PFSK-1 (cell line): ENCODE measurements around the gene WDR72.

Experiments
- FOXP2 ChIP-seq: optimal IDR thresholded peaks from 2 replicates; pipeline ENCODE3; 2011; ENCODE audit warnings: borderline replicate concordance, control low read depth, inconsistent platforms; ENCODE audit not compliant: insufficient read depth; ENCODE audit errors: extremely low read length, extremely low read depth
- POLR2AphosphoS5 ChIP-seq: IDR thresholded peaks from 2 replicates; pipeline ENCODE4 v1.6.1; 2012; ENCODE audit warnings: low read depth, mild to moderate bottlenecking, control low read depth, low read length, moderate library complexity
- SIN3A ChIP-seq: IDR thresholded peaks from 2 replicates; pipeline ENCODE4 v1.6.1; 2012; ENCODE audit warnings: mild to moderate bottlenecking, low read length, moderate library complexity, borderline replicate concordance; ENCODE audit not compliant: insufficient read depth
- TAF1 ChIP-seq: IDR thresholded peaks from 2 replicates; pipeline ENCODE4 v1.6.1; 2012; ENCODE audit warnings: low read length, control low read depth, borderline replicate concordance; ENCODE audit not compliant: insufficient read depth
- TF ChIP-seq, protein P1 (sequence below), 2 experiments: IDR thresholded peaks; 2 replicates each; pipeline versions ENCODE4 v1.6.1 to v1.8.0; 2011 to 2012; ENCODE audit warnings: low read depth in 2 of 2, low read length in 2 of 2, control low read depth in 1 of 2, inconsistent platforms in 1 of 2, mild to moderate bottlenecking in 1 of 2, moderate library complexity in 1 of 2; ENCODE audit not compliant: insufficient read depth in 1 of 2

The WDR72 gene

DNA sequence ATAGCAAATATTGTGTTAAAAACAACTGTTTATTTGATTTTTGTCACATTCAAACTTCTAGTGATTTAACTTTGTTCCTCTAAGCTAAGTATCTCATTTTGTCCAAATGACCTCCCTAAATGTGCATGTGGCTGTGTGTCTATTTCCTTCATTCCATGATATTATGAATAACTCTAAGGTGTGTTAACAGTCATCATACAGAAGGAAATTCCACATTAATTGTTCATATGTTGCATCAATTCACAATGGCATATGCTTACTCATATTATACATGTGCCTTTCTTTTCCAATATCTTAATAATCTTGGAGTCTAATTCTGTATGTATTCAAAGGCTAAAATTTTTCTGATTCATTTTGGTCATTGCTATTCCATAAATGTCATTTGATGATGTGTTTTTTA is 186.4 kb downstream of the WDR72 start:
- no peak for TF ChIP-seq SIN3A
- TF ChIP-seq, protein P1, sequence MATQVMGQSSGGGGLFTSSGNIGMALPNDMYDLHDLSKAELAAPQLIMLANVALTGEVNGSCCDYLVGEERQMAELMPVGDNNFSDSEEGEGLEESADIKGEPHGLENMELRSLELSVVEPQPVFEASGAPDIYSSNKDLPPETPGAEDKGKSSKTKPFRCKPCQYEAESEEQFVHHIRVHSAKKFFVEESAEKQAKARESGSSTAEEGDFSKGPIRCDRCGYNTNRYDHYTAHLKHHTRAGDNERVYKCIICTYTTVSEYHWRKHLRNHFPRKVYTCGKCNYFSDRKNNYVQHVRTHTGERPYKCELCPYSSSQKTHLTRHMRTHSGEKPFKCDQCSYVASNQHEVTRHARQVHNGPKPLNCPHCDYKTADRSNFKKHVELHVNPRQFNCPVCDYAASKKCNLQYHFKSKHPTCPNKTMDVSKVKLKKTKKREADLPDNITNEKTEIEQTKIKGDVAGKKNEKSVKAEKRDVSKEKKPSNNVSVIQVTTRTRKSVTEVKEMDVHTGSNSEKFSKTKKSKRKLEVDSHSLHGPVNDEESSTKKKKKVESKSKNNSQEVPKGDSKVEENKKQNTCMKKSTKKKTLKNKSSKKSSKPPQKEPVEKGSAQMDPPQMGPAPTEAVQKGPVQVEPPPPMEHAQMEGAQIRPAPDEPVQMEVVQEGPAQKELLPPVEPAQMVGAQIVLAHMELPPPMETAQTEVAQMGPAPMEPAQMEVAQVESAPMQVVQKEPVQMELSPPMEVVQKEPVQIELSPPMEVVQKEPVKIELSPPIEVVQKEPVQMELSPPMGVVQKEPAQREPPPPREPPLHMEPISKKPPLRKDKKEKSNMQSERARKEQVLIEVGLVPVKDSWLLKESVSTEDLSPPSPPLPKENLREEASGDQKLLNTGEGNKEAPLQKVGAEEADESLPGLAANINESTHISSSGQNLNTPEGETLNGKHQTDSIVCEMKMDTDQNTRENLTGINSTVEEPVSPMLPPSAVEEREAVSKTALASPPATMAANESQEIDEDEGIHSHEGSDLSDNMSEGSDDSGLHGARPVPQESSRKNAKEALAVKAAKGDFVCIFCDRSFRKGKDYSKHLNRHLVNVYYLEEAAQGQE (IDR thresholded peaks at IDR 0.05; ENCODE audit: insufficient read depth in 1 of 2, low read depth in 2 of 2, low read length in 2 of 2): no peak

DNA sequence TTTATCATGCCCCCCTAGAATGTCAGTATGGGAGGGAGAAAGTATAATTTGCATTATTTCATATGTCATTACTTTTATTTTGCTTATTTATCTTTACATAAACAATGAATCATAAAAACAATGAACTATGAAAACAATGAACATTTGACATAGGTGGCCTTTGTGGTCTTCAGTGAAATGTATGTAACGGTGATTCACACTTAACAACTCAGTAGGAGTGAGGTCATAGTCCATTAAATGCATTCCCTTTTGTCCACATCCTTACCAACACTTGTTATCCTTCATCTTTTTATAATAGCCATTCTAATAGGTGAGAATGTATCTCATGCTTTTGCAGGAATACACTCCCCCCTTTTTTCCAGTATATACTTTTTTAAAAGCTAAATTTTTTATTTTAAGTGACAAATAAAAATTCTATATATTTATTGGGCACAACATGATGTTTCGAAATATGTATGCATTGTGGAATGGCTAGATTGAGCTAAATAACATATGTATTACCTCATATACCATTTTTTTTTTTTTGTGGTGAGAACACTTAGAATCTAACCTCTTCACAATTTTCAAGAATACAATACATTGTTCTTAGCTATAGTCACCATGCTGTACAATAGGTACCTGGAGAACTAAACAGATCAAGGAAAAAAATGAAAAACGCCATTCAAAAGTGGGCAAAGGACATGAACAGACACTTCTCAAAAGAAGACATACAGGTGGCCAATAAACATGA is 189.5 kb downstream of the WDR72 start:
- no peak for TF ChIP-seq POLR2AphosphoS5
- TF ChIP-seq TAF1: no peak
- no peak for TF ChIP-seq FOXP2
- TF ChIP-seq, protein P1 (IDR thresholded peaks at IDR 0.05; ENCODE audit: insufficient read depth in 1 of 2, low read depth in 2 of 2, low read length in 2 of 2): no peak
- no peak for TF ChIP-seq SIN3A

DNA sequence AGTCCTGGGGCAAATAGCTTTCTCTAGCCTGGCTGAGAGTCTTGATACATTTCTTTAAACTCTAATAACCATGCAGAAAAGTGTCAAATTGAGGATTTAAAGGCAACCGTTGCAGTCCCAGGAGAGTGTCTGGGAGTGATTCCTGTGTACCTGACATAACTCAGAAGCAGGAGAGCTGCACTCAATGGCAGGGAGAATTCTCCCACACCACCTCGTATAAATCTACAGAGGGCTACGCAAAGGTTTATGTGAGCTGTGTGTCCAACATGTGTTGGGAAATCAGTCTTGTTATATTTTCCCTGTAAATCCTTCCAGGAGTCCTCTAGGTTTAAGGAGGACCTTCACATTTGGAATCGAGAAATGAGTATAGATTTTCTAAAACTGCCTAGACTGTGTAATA is 192.6 kb downstream of the WDR72 start:
- TF ChIP-seq TAF1 (no peak), SIN3A (no peak), POLR2AphosphoS5 (no peak), FOXP2 (no peak)
- TF ChIP-seq, protein P1 (IDR thresholded peaks at IDR 0.05; ENCODE audit: insufficient read depth in 1 of 2, low read depth in 2 of 2, low read length in 2 of 2): no peak

DNA sequence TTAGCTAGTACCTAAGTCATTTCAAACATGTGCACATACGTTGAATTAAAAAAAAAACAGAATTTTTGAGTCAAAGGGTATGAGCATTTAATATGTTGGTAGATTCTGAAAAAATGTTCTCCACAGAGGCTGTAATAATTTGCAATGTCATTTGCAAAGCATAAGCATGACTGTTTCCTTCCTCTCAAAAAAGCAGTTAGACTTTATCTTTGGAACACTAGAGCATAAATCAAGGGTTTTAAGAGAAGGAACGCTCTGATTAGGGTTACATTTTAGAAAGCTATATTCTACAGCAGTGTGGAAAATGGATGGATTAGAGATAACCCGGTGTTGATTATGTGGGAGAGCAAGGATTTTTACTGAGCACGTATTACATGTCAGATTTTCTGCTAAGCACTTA is 193.7 kb downstream of the WDR72 start:
- TF ChIP-seq POLR2AphosphoS5: no peak
- no peak for TF ChIP-seq TAF1
- no peak for TF ChIP-seq FOXP2
- TF ChIP-seq, protein P1 (IDR thresholded peaks at IDR 0.05; ENCODE audit: insufficient read depth in 1 of 2, low read depth in 2 of 2, low read length in 2 of 2): no peak
- TF ChIP-seq SIN3A: no peak

DNA sequence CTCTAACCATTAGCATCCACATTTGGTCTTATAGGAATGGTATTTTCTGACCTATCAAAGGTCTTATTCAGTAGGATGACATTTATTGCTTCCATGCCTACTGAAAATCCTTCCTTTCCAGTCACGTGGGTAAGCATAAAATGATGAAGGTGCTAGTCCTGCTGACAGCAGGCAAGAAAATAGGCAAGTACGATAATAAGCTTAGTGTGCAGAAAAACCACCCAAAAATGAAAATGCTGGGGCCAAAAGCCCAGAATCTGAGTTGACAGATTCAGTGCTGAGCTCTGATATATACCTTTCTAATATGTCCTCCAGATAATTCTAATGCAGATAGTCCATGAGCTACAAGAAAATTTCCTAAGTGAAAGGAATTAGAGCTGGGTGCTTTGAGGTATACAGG is 194.8 kb downstream of the WDR72 start:
- TF ChIP-seq TAF1: no peak
- TF ChIP-seq SIN3A: no peak
- no peak for TF ChIP-seq POLR2AphosphoS5
- TF ChIP-seq, protein P1 (IDR thresholded peaks at IDR 0.05; ENCODE audit: insufficient read depth in 1 of 2, low read depth in 2 of 2, low read length in 2 of 2): no peak
- TF ChIP-seq FOXP2: no peak
